ENCODE measurements around the gene NAT9. TPM values are rescaled to one million over a fixed set of nuclear protein-coding genes. Genes with fewer than 3 reads are reported as not detected.

Gene NAT9
- total RNA-seq, 4 donors from 2014 or later: 12.4 to 20.0 (median 18.3) TPM

- no peak for TF ChIP-seq CTCF (IDR thresholded peaks at IDR 0.05; ENCODE audit: low read depth)
These were observed 33.1 kb downstream of the NAT9 start for GRCh38 chr17:74742978-74743545.

GRCh38 chr17:74742153-74742515 is 34.0 kb downstream of the NAT9 start:
- no peak for TF ChIP-seq CTCF (IDR thresholded peaks at IDR 0.05; ENCODE audit: low read depth)

DNA sequence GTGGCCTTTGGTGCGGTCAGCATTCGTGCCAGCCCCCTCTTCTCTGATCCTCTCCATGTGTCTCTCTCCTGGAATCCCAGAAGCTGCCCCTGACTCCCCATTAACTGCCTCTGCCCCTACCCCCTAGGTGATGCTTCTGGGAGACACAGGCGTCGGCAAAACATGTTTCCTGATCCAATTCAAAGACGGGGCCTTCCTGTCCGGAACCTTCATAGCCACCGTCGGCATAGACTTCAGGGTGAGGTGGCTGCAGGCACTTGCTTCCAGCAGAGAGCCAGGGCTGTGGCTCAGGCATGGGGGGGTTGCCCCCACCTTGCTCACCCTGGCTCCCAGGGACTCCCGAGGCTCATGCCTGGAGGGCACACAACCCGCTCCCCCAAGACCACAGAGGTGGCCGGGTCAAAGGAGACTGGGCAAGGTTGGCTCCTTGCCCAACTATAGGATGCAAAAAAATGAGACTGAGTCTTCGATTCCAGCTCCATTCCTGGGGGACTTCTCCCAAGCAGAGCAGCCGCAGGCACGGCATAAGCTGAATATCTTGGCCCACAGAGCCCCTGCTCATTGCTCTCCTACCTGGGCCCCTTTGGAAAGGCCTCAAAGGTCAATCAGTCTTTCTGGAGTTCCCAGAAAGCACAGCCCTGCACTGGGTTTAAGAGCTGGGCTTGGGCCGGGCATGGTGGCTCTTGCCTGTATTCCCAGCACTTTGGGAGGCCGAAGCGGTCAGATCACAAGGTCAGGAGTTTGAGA is 35.3 kb downstream of the NAT9 start:
- no peak for TF ChIP-seq CTCF (IDR thresholded peaks at IDR 0.05; ENCODE audit: low read depth)

GRCh38 chr17:74740173-74740572 is 36.0 kb downstream of the NAT9 start:
- TF ChIP-seq CTCF (IDR thresholded peaks at IDR 0.05; ENCODE audit: low read depth): no peak

DNA sequence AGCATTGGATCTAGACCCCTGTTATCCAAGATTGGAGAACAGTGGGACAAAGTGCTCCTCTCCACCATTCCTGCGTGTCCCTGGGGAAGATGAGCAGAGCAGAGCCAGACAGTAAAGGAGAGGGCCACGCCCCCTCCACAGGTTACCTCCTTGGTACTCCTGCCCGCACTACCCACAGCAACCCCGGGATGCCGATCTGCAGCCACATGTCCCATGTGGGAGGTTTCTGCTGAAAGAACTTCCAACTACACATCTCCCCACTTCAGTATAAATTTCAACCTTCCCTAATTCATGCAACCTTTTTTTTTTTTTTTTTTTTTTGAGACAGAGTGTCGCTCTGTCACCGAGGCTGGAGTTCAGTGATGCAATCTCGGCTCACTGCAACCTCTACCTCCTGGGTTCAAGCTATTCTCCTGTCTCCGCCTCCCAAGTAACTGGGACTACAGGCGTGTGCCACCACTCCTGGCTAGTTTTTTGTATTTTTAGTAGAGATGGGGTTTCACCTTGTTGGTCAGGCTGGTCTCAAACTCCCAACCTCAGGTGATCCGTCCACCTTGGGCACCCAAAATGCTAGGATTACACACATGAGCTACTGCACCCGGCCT is 36.8 kb downstream of the NAT9 start:
- TF ChIP-seq CTCF (IDR thresholded peaks at IDR 0.05; ENCODE audit: low read depth): no peak

- TF ChIP-seq CTCF (IDR thresholded peaks at IDR 0.05; ENCODE audit: low read depth): no peak
These were observed 37.8 kb downstream of the NAT9 start for GRCh38 chr17:74738051-74738996.

Data from subcutaneous adipose tissue (tissue), 4 donors.